ES-I3 (cell line): ENCODE results near the gene EGFL6.
A peak's percentile ranks its signal among the peaks of the same experiment; 100 is the strongest.

Source experiments
- H3K36me3 ChIP-seq: 2 replicates; pipeline ENCODE4 v1.6.1; 2013; ENCODE audit warnings: mild to moderate bottlenecking, low read length, control low read depth, moderate library complexity; ENCODE audit not compliant: insufficient read depth
- H3K4me1 ChIP-seq: 2 replicates; pipeline ENCODE4 v1.6.1; 2013; ENCODE audit warnings: mild to moderate bottlenecking, control low read depth, low read length; ENCODE audit not compliant: insufficient read depth
- H3K9ac ChIP-seq: 2 replicates; pipeline ENCODE4 v1.6.1; 2013; ENCODE audit warnings: low read depth, mild to moderate bottlenecking, low read length, moderate library complexity
- H3K9me3 ChIP-seq: 2 replicates; pipeline ENCODE4 v1.6.1; 2013; ENCODE audit warnings: mild to moderate bottlenecking, low read length, moderate library complexity; ENCODE audit not compliant: control insufficient read depth, insufficient read depth

EGFL6 gene, protein sequence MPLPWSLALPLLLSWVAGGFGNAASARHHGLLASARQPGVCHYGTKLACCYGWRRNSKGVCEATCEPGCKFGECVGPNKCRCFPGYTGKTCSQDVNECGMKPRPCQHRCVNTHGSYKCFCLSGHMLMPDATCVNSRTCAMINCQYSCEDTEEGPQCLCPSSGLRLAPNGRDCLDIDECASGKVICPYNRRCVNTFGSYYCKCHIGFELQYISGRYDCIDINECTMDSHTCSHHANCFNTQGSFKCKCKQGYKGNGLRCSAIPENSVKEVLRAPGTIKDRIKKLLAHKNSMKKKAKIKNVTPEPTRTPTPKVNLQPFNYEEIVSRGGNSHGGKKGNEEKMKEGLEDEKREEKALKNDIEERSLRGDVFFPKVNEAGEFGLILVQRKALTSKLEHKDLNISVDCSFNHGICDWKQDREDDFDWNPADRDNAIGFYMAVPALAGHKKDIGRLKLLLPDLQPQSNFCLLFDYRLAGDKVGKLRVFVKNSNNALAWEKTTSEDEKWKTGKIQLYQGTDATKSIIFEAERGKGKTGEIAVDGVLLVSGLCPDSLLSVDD

DNA sequence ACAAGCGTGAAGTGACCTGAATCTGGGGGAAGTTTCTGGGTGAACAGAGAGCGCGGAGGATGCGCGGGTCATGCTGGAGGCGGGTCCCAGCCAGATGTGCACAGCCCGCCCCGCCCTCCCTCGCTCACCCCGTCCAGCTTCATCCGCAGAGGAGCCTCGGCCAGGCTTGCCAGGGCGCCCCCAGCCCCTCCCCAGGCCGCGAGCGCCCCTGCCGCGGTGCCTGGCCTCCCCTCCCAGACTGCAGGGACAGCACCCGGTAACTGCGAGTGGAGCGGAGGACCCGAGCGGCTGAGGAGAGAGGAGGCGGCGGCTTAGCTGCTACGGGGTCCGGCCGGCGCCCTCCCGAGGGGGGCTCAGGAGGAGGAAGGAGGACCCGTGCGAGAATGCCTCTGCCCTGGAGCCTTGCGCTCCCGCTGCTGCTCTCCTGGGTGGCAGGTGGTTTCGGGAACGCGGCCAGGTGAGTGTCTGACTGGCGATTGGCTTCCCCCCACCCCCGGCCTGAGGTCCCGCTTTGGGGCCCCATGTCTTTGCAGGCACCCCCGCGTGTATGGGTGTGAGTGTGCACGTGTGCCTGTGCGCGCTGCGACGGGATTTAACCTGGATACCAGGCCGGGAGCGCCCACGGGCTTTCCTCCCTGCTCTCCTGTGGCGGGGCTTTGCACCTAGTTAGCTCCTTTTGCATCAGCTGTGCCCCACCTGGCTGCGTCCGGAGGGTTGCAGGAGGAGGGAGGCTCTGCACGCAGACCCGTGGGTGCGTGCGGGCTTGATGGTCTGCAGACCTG, at the start of gene EGFL6:
Gene EGFL6, plus strand, starts transcription at position 123 of the 782 bp plus-strand sequence. Its CDS starts 261 bp downstream, at position 384.
- H3K4me1 ChIP-seq, result no peaks in the 10 kb centered on the region
- no peaks in the 10 kb centered on the region for H3K36me3 ChIP-seq
- H3K9ac ChIP-seq, result peak within 1 kb of the TSS; percentile 45; the same call in 1 of the 2 replicates
- H3K9me3 ChIP-seq, result no peaks in the 10 kb centered on the region

DNA sequence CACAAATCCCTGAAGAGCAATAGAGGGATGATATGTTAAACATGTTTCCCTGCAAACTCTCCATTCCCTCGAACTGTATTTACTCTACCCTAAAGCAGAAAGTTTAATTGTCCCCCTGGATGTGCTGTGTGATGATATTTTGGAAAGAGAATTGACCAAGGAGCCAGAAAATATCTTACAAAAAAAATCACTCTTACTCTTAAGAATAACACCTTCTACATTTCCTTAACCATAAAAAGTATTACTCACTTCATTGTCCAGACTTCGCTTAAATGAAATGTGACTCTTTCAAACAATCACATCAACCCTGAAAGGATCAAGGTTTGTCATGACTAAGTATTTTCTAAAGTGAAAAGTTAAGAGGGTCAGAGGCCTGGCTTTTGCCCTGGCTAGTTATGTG, 49.0 kb upstream of the EGFL6 start:
- Histone ChIP-seq H3K9me3 (no peaks in the 10 kb centered on the region), H3K9ac (no peak overlapping the region), H3K36me3 (no peaks in the 10 kb centered on the region), H3K4me1 (no peaks in the 10 kb centered on the region)

DNA sequence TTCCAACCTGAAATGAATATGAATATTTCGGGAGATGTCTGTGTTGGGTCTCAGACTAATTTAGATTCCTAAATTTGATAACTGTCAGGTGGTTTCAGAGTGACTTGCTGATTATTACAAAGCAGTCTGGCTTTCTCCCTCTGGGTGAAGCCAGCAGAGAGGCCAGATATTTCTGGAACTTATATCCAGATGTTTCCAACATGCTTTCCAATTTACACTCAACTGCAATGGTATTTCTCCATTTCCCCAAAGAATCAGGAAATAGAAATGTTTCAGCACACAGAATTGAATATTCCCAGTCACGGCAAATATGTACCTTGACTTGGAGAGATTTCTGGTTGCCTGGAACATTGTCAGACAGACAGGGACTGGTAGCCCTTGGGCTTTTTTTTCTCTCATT, 48.5 kb upstream of the EGFL6 start:
- Histone ChIP-seq H3K9ac (no peak overlapping the region), H3K36me3 (no peaks in the 10 kb centered on the region), H3K9me3 (no peaks in the 10 kb centered on the region), H3K4me1 (no peaks in the 10 kb centered on the region)

DNA sequence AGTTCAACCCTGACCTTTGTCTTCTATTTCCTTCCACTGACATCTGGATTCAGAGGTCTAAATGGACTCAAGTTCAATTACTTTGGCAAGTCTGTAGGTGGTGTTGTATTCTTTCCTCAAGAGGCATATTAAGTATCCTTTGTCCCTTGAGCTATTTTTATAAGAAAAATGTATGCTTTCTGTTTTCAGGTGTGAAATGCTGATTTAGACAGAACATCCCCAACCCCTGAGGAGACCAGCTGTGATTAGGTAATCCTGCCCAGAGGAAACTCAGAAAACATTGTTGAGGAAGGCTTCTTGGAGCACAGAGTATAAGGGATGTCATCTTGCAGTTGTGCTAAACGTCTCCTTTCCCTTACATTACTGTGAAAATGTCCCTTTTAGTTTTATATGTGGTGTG, 46.6 kb upstream of the EGFL6 start:
- Histone ChIP-seq H3K36me3 (no peaks in the 10 kb centered on the region), H3K4me1 (no peaks in the 10 kb centered on the region), H3K9me3 (no peaks in the 10 kb centered on the region), H3K9ac (no peak overlapping the region)

DNA sequence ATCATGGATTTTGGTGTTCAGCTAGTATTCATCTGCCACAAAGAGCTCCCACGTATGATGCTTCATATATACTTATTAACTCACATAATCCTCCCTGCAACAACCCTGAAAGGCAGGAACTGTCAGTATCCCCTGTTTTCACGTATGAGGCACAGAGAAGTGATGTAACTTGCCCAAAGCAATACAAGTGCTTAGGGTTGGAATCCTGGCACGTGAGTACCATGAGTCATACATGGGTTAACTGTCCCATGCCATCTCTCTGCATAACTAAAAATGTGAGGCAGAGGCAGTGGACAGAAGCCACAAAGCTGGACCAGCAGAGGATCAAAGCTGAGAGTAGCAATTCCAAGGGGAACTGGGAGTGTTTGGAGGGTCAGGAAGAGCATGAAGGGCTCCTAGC, 35.7 kb upstream of the EGFL6 start:
- Histone ChIP-seq H3K36me3 (no peaks in the 10 kb centered on the region), H3K4me1 (no peaks in the 10 kb centered on the region), H3K9ac (no peak overlapping the region), H3K9me3 (no peaks in the 10 kb centered on the region)

DNA sequence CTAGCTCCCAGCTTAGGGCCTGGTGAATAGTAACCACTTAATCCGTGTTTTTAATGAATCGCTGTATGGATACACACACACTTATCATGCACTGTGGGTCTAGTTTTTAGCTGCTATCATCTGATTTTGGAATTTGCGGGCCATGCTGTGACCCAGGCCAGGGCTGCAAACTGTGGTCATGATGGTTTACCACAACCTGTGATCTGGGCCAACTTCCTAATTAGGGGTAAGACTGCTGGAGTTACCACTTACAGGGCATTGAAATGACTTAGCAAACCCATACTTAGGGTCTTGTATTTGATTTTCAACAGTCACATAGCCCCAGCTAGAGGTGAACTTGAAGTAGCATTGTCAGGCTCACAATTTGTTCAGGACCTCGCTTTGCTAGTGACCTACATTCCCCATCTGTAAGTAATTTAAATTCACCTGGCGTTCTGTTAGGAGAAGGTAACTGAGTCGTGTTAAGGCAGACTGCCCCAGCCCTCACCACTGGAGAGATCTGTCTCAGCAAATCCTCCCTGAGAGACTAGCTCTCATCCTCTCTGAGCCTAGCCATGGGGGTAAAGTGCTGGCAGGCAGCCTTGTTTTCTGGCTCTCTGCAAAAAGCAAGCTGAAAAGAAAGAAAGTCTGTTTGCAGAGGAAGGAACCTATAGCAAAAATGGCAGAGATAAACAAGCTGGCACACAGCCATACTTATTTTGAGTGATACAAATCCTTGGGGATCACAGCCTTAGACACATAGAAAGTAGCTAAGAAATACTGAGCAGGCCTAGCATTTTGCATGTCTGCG, 33.8 kb upstream of the EGFL6 start:
- no peaks in the 10 kb centered on the region for H3K4me1 ChIP-seq
- H3K9me3 ChIP-seq, result no peaks in the 10 kb centered on the region
- H3K36me3 ChIP-seq, result no peaks in the 10 kb centered on the region
- H3K9ac ChIP-seq, result no peak overlapping the region

DNA sequence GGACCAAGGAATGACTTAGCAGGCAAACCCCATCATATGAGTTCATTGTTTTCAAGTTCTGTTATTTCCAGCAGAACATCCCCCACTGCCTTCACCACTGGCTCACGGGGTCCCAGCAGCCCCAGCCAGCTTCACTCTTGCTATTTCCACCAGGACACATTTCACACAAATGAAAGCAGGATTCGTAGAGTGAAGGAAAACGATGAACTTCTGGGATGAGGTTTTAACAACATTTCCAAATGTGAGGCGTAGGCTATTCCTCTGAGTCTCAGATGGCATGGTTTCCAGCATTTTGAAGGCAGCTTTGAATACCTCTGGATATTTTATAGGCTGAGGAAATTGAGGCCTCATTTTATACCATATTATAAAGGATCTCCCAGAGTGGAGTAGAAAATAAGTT, 32.9 kb upstream of the EGFL6 start:
- no peaks in the 10 kb centered on the region for H3K9me3 ChIP-seq
- H3K9ac ChIP-seq, result no peak overlapping the region
- H3K4me1 ChIP-seq, result no peaks in the 10 kb centered on the region
- no peaks in the 10 kb centered on the region for H3K36me3 ChIP-seq

DNA sequence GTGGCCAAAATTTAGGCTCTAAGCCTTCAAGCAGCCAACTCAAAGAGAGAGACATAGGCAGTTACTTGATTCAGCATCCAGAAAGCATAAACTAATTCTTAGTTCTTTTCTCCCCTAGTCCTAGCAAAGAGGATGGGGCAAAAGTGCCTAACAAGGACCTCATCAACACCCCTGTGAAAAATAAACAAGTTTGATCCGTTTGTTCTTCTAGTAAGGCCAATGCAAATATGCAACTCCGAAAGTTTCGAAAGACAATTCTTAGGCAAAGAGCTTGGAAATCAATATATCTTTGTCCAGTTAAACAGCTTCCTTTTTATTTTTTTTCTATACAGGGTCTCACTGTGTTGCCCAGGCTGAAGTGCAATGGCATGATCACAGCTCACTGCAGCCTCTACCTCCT, 31.0 kb upstream of the EGFL6 start:
- Histone ChIP-seq H3K4me1 (no peaks in the 10 kb centered on the region), H3K9ac (no peak overlapping the region), H3K36me3 (no peaks in the 10 kb centered on the region), H3K9me3 (no peaks in the 10 kb centered on the region)

DNA sequence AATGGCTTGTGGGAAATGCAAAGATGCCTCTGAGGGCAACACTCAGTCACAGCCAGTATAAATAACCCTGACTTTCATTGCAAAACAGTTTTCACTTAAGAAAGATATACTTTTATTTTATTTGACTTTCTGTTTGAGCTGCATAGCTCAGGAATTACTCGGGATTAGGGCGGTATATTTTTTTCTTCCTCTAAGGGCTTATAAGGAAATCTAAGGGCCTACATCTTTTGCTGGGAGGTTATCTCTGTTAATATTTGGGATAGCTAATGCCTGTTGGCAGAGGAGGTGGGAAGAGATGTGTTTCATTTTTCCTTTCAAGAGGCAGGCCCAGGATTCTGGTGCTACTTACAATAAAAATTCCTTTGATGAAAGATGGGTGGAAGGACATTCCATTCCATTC, 28.8 kb upstream of the EGFL6 start:
- Histone ChIP-seq H3K4me1 (no peaks in the 10 kb centered on the region), H3K9ac (no peak overlapping the region; the same call in 1 of the 2 replicates), H3K36me3 (no peaks in the 10 kb centered on the region), H3K9me3 (no peaks in the 10 kb centered on the region)

DNA sequence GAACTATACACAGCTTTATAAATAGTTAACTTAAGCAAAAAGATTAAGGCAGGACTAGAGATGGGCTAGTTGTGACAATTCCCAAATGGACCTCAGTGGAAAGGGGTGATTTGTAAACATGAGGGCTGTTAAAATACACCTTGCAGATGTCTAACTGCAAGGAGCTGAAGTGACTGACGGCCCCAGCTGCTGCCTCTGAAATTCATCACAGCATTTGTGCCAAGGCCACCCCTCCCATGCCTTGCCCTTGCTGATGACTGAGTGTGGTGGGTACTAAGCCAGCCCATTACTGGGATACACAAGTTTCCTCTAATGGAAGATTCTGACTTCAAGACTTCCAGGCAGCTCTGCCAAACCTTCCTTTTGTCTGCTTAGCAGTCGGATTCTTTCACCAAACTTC, 23.7 kb upstream of the EGFL6 start:
- no peaks in the 10 kb centered on the region for H3K9me3 ChIP-seq
- H3K36me3 ChIP-seq, result no peaks in the 10 kb centered on the region
- H3K4me1 ChIP-seq, result no peaks in the 10 kb centered on the region
- H3K9ac ChIP-seq, result no peak overlapping the region

DNA sequence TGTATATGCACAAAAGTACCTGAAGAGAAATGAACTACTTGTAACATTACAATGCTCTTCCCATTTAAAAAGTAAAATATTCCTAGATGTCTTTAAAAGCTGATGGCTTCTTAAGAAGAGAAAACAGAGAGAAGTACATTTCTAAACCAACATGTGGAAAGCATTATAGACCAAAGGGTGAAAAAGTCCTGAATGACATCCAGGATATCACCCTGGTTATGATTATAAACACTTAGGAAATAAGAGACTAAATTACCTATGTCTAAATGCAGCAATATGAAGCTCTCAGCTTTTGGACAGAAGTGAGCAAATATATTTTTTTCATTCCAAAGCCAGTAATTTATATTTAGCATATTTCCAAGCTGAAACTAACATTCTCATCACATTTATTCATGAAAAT, 21.7 kb upstream of the EGFL6 start:
- H3K9ac ChIP-seq, result no peak overlapping the region
- no peaks in the 10 kb centered on the region for H3K36me3 ChIP-seq
- no peaks in the 10 kb centered on the region for H3K4me1 ChIP-seq
- H3K9me3 ChIP-seq, result no peaks in the 10 kb centered on the region

DNA sequence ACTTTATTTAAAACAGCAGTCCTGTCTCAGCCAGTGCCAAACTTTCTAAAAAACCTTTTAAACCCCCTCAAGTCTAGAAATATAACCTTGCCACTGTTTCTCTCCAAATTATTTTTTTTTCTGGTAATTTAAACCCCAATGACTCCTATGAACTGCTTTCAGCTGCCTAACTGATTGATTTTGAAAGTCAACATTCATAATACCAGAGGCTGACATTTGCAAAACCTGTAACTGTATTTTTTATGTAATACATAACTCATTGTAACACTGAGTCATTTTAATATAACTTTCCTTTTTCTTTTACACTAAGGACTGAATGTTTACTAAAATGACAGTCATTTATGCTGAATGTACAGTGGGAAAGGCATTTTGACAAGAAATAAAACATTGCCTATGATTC, 19.1 kb upstream of the EGFL6 start:
- H3K4me1 ChIP-seq, result no peaks in the 10 kb centered on the region
- no peaks in the 10 kb centered on the region for H3K9me3 ChIP-seq
- H3K36me3 ChIP-seq, result no peaks in the 10 kb centered on the region
- H3K9ac ChIP-seq, result no peak overlapping the region

DNA sequence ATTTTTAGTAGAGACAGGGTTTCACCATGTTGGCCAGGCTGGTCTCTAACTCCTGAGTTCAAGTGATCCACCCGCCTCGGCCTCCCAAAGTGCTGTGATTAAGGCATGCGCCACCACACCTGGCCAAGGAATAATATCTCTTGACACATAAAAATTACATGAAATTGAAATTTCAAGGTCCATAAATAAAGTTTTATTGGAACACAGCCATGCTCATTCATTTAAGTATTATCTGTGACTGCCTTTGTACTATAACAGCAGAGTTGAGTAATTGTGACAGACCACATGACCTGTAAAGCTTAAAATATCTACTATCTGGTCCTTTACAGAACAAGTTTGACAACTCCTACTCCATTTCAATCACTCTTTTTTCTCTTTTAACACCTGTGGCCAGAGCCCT, 17.8 kb upstream of the EGFL6 start:
- Histone ChIP-seq H3K36me3 (no peaks in the 10 kb centered on the region), H3K9me3 (no peaks in the 10 kb centered on the region), H3K4me1 (no peaks in the 10 kb centered on the region), H3K9ac (no peak overlapping the region)

DNA sequence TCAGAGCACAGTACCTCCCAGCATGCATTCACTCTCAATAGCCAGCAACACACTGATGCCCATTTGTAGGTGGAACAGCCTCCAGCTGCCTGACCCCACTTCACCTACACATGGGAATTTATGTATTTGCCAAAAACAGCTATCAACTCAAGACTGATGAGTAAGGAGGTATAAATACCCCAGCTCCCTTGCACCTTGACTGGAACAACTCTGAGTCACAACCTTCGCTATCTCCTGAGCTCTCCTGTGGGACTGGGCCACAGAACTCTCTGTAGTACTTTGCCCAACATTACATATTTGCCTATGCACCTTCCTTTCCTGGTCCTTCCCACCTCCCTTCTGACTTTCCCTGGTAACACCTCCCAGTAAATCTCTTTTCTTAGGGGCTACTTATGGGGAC, 16.5 kb upstream of the EGFL6 start:
- no peaks in the 10 kb centered on the region for H3K36me3 ChIP-seq
- no peaks in the 10 kb centered on the region for H3K9me3 ChIP-seq
- H3K9ac ChIP-seq, result no peak overlapping the region
- H3K4me1 ChIP-seq, result no peaks in the 10 kb centered on the region
